ENCODE results near the gene CYFIP1. TPM values are rescaled to one million over a fixed set of nuclear protein-coding genes. Genes with fewer than 3 reads are reported as not detected.
A peak's percentile ranks its signal among the peaks of the same experiment; 100 is the strongest.

The CYFIP1 gene
- total RNA-seq, 1 experiment from 2014 or later, result 205 TPM

DNA sequence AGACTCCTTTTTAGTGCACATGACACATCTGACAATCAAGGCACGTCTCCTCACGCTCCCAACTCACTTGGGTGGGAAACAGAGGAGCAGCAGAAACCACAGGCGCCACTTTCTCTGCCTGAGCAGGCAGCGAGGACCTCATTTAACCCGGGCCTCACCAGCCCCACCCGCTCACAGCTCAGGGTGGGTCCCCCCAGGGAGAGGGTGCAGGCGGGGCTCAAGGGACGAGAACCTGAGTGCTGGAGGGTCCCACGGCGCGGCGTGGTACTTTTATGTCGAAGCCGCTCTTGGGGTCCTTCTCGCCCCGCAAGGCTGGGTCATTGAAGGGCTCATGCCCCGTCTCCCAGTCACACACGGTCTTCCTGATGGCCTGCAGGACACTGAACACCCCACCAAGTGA lies 62.6 kb downstream of the CYFIP1 start:
- peaks cover 6% of the 10 kb centered on the region for H3K4me1 ChIP-seq
- ChIA-PET POLR2A (no interaction called here), CTCF (no interaction called here)
- H3K9me3 ChIP-seq, result no peaks in the 10 kb centered on the region
- Mint-ChIP-seq H3K27ac (ENCODE audit: unreplicated experiment) (no peak overlapping the region), H3K4me1 (ENCODE audit: low read depth, unreplicated experiment) (peaks cover 7% of the 10 kb centered on the region), H3K4me3 (ENCODE audit: unreplicated experiment) (no peak overlapping the region), H3K36me3 (ENCODE audit: insufficient read depth, unreplicated experiment) (peaks cover 87% of the 10 kb centered on the region), H3K27me3 (ENCODE audit: insufficient read depth, unreplicated experiment) (no peaks in the 10 kb centered on the region), H3K9me3 (ENCODE audit: unreplicated experiment) (no peaks in the 10 kb centered on the region)
- no peaks in the 10 kb centered on the region for H3K27me3 ChIP-seq (replicated peaks; ENCODE audit: control insufficient read depth, insufficient read depth, low read length)
- intact Hi-C loops (cut with micrococcal nuclease; ENCODE audit: unreplicated experiment), result no loop called here
- no peak overlapping the region for H3K4me3 ChIP-seq (ENCODE audit: low read depth, low read length)
- no peak for DNase-seq
- TF ChIP-seq, protein P1, sequence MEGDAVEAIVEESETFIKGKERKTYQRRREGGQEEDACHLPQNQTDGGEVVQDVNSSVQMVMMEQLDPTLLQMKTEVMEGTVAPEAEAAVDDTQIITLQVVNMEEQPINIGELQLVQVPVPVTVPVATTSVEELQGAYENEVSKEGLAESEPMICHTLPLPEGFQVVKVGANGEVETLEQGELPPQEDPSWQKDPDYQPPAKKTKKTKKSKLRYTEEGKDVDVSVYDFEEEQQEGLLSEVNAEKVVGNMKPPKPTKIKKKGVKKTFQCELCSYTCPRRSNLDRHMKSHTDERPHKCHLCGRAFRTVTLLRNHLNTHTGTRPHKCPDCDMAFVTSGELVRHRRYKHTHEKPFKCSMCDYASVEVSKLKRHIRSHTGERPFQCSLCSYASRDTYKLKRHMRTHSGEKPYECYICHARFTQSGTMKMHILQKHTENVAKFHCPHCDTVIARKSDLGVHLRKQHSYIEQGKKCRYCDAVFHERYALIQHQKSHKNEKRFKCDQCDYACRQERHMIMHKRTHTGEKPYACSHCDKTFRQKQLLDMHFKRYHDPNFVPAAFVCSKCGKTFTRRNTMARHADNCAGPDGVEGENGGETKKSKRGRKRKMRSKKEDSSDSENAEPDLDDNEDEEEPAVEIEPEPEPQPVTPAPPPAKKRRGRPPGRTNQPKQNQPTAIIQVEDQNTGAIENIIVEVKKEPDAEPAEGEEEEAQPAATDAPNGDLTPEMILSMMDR (IDR thresholded peaks at IDR 0.05; ENCODE audit: insufficient read depth in 1 of 2, low read depth in 1 of 2, low read length in 1 of 2, severe bottlenecking in 1 of 2, unreplicated experiment in 1 of 2), result no peak
- no TSS peak for BruUV-seq (replicated peaks)
- H3K36me3 ChIP-seq (ENCODE audit: control insufficient read depth, insufficient read depth, low read length), result peaks cover 2% of the 10 kb centered on the region

DNA sequence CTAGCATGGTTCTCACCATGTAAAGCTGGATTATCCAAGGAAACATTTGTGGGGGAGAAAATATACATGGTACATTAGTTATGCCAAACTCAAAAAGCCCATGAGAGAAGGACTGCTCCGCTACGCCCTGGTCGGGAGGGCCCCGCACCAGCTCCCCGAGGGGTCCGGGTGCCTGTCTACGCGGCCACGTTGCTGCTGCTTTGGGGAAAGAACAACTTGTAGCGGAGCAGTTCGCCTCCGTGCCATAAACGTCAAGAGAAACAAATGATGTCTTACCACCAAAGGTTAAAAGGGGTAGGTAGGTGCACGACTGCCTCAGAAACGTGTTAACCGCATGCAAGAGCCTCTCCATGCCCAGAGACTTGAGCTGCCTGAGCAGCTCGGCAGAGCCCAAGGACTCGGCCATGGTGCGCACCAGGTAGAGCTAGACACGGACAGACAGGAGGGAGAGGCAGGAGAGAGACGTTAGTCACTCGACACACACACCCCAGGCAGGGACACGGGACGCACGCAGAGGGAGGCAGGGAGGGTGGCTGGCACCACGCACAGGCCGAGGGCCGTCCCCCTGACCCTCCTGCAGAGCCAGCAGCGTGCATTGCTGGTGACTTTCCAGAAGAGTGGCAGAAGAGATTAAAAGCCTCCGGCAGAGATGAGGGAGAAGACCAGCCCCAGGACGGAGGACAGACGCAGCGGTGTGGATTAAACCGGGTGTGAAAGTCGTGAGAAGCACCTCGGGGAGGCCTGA lies 63.4 kb downstream of the CYFIP1 start:
- DNase-seq, result no peak

DNA sequence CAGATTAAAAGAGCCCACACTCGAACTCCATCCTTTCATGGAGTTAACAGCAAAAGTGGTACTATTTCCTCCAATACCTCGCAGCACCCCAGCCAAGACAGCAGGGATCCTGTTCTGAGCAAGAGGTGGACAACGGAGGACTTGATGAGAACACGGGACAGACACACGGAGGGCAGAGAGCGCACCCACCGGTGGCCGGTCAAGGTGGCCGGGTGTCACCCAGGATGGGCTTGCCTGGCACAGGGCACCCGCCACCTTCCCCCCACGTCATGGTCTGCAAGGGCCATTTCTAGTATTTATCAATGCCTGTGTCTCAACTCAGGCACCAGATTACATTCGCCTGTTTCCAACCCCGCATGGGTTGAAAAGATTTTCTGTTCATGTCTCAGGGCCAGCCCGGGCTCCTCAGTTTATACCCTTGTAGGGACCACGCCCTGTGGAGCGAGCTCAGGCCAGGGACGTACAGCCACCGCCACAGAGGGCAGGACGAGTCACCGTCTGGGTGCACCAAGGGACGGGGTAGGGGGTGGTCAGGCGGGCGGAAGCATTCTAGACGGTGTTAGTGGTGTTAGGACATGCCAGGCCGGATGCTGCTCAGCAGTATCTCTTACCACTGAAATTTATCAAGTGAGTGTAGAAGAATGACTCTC lies 64.2 kb downstream of the CYFIP1 start:
- BruUV-seq (replicated peaks), result no TSS peak
- TF ChIP-seq, protein P1 (IDR thresholded peaks at IDR 0.05; ENCODE audit: insufficient read depth in 1 of 2, low read depth in 1 of 2, low read length in 1 of 2, severe bottlenecking in 1 of 2, unreplicated experiment in 1 of 2), result no peak
- DNase-seq, result no peak
- no peaks in the 10 kb centered on the region for H3K4me1 Mint-ChIP-seq (ENCODE audit: low read depth, unreplicated experiment)
- ChIA-PET POLR2A (no interaction called here), CTCF (no interaction called here)
- Histone ChIP-seq H3K36me3 (ENCODE audit: control insufficient read depth, insufficient read depth, low read length) (peaks cover 2% of the 10 kb centered on the region), H3K4me1 (no peaks in the 10 kb centered on the region), H3K9me3 (no peaks in the 10 kb centered on the region), H3K4me3 (ENCODE audit: low read depth, low read length) (no peak overlapping the region), H3K27me3 (replicated peaks; ENCODE audit: control insufficient read depth, insufficient read depth, low read length) (no peaks in the 10 kb centered on the region)
- no peak overlapping the region for H3K4me3 Mint-ChIP-seq (ENCODE audit: unreplicated experiment)
- peaks cover 85% of the 10 kb centered on the region for H3K36me3 Mint-ChIP-seq (ENCODE audit: insufficient read depth, unreplicated experiment)
- no peaks in the 10 kb centered on the region for H3K27me3 Mint-ChIP-seq (ENCODE audit: insufficient read depth, unreplicated experiment)
- peak overlapping the region; percentile 33 for H3K27ac Mint-ChIP-seq (ENCODE audit: unreplicated experiment)
- intact Hi-C loops (cut with micrococcal nuclease; ENCODE audit: unreplicated experiment), result no loop called here
- no peaks in the 10 kb centered on the region for H3K9me3 Mint-ChIP-seq (ENCODE audit: unreplicated experiment)

More for the DNA sequence above, 63.4 kb downstream of the CYFIP1 start:
- intact Hi-C loops (cut with micrococcal nuclease; ENCODE audit: unreplicated experiment), result no loop called here
- H3K9me3 ChIP-seq, result no peaks in the 10 kb centered on the region
- Mint-ChIP-seq H3K9me3 (ENCODE audit: unreplicated experiment) (no peaks in the 10 kb centered on the region), H3K36me3 (ENCODE audit: insufficient read depth, unreplicated experiment) (peaks cover 84% of the 10 kb centered on the region), H3K4me1 (ENCODE audit: low read depth, unreplicated experiment) (peaks cover 4% of the 10 kb centered on the region), H3K4me3 (ENCODE audit: unreplicated experiment) (no peak overlapping the region), H3K27me3 (ENCODE audit: insufficient read depth, unreplicated experiment) (no peaks in the 10 kb centered on the region), H3K27ac (ENCODE audit: unreplicated experiment) (peak overlapping the region; percentile 33)
- TF ChIP-seq, protein P1 (IDR thresholded peaks at IDR 0.05; ENCODE audit: insufficient read depth in 1 of 2, low read depth in 1 of 2, low read length in 1 of 2, severe bottlenecking in 1 of 2, unreplicated experiment in 1 of 2), result no peak
- no peaks in the 10 kb centered on the region for H3K4me1 ChIP-seq
- ChIA-PET POLR2A (no interaction called here), CTCF (no interaction called here)
- no TSS peak for BruUV-seq (replicated peaks)
- H3K27me3 ChIP-seq (replicated peaks; ENCODE audit: control insufficient read depth, insufficient read depth, low read length), result no peaks in the 10 kb centered on the region
- H3K36me3 ChIP-seq (ENCODE audit: control insufficient read depth, insufficient read depth, low read length), result peaks cover 2% of the 10 kb centered on the region
- H3K4me3 ChIP-seq (ENCODE audit: low read depth, low read length), result no peak overlapping the region
